ENCODE data around the gene FRYL. TPM values are rescaled to one million over a fixed set of nuclear protein-coding genes. Genes with fewer than 3 reads are reported as not detected.
A peak's percentile ranks its signal among the peaks of the same experiment; 100 is the strongest.
"Not testable (repeated sequence)": the region's sequence is repeated elsewhere in the genome, so short reads cannot be mapped to it uniquely, and the experiment has no call there.

Gene FRYL
- total RNA-seq, 1 experiment from 2014 or later: 47.7 TPM

DNA sequence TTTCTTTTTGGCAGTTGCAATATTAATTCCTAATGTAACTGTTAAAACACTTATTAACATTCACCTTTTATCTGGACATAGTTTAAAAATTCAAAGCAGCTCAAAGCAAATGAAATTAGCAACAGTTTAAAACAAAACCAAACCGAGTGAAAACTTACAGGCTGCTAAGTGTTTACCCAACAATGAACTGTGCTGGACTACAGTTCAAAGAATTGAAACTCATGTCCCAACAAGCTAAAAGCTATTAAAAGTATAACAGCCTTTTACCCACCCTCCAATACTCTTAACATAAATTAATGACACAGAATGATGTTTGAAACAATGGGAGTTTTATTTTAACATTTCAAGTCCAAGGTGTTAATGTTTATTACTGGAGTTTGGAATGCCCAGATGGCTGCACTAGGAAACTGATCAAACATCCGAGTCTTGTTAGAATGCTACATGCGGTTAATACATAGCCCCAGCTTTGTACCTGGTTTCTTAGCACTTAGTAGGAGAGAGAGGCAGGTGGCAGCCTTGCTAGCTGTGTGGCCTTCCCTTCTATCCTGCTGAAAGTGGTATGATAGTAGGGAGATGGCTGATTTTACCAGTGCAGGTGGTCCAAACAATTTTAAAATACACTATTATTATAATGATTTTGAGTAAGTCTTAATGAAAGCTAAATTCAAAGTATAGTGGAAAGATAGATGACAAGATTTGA, 21.1 kb upstream of the FRYL start:
- peak; percentile 47; the same call in 1 of the 2 replicates for ATAC-seq
- H4K20me1 ChIP-seq (ENCODE audit: insufficient read depth): no peaks in the 10 kb centered on the region
- ChIA-PET RAD21 (ENCODE audit: low non-redundant PET in 1 of 2, low total read pairs in 2 of 2, uncharacterized antibody in 2 of 2, unreplicated experiment in 2 of 2) (no interaction called here), POLR2A (interaction anchor here (1.1 kb wide), 1 partner anchor 21 kb away, joined by 10 read pairs; the partner anchor contains the start of gene FRYL), CTCF (no interaction called here)
- no peaks in the 10 kb centered on the region for H3K9me3 ChIP-seq (ENCODE audit: control insufficient read depth in 1 of 2, insufficient read depth in 1 of 2, low read depth in 1 of 2, low read length in 2 of 2)
- intact Hi-C loops (cut with micrococcal nuclease): no loop called here
- H3K79me2 ChIP-seq (ENCODE audit: insufficient read depth, low read length): no peaks in the 10 kb centered on the region
- H3K4me2 ChIP-seq (ENCODE audit: low read length): no peak overlapping the region
- H3K4me1 ChIP-seq (ENCODE audit: control insufficient read depth in 1 of 2, insufficient read depth in 2 of 2, low read length in 2 of 2): peaks cover 8 to 15% of the 10 kb centered on the region in 2 experiments; a peak in 3 of 4 replicates
- no peak overlapping the region for H3K27ac ChIP-seq (ENCODE audit: low read depth, low read length)
- peak overlapping the region; percentile 99 for H2AFZ ChIP-seq (ENCODE audit: low read depth, low read length, poor library complexity, severe bottlenecking)
- TF ChIP-seq YY1 (IDR thresholded peaks at IDR 0.05; ENCODE audit: extremely low read depth, insufficient replicate concordance, low read depth, low read length) (no peak), RAD21 (IDR thresholded peaks at IDR 0.05; ENCODE audit: low read depth) (peak; percentile 13; the same call in 1 of the 2 replicates)
- H3K4me3 ChIP-seq (replicated peaks in 1 of 2; ENCODE audit: low read depth in 1 of 2, low read length in 2 of 2): no peak overlapping the region
- BruUV-seq (replicated peaks): no TSS peak
- no peaks in the 10 kb centered on the region for H3K27me3 ChIP-seq (ENCODE audit: insufficient read depth, low read length)
- no peaks in the 10 kb centered on the region for H3K36me3 ChIP-seq (ENCODE audit: control insufficient read depth in 1 of 2, insufficient read depth in 2 of 2, low read length in 2 of 2)
- no peak for DNase-seq (ENCODE audit: low read depth, low spot score)
- no peak overlapping the region for H3K9ac ChIP-seq (ENCODE audit: low read length)
- H3K9me2 ChIP-seq (ENCODE audit: insufficient read depth): no peaks in the 10 kb centered on the region

DNA sequence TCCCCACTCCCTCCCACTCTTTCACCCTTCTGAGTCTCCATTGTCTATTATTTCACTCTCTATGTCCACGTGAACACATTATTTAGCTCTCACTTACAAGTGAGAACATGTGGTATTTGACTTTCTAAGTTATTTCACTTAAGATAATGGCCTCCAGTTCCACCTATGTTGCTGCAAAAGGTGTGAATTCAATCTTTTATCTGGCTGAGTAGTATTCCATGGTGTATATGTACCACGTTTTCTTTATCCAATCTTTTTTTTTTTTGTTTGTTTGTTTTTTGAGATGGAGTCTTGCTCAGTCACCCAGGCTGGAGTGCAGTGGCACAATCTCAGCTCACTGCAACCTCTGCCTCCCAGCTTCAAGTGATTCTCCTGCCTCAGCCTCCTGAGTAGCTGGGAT, 20.1 kb upstream of the FRYL start:
- POLR2A ChIA-PET; H3K4me3 ChIP-seq (replicated peaks in 1 of 2; ENCODE audit: low read depth in 1 of 2, low read length in 2 of 2); H2AFZ ChIP-seq (ENCODE audit: low read depth, low read length, poor library complexity, severe bottlenecking); H3K79me2 ChIP-seq (ENCODE audit: insufficient read depth, low read length); H3K27ac ChIP-seq (ENCODE audit: low read depth, low read length); H3K9ac ChIP-seq (ENCODE audit: low read length); RAD21 ChIA-PET (ENCODE audit: low non-redundant PET in 1 of 2, low total read pairs in 2 of 2, uncharacterized antibody in 2 of 2, unreplicated experiment in 2 of 2); H3K36me3 ChIP-seq (ENCODE audit: control insufficient read depth in 1 of 2, insufficient read depth in 2 of 2, low read length in 2 of 2); intact Hi-C loops (cut with micrococcal nuclease); H4K20me1 ChIP-seq (ENCODE audit: insufficient read depth); H3K27me3 ChIP-seq (ENCODE audit: insufficient read depth, low read length); BruUV-seq (replicated peaks); CTCF ChIA-PET; ATAC-seq; H3K9me3 ChIP-seq (ENCODE audit: control insufficient read depth in 1 of 2, insufficient read depth in 1 of 2, low read depth in 1 of 2, low read length in 2 of 2); DNase-seq (ENCODE audit: low read depth, low spot score); H3K4me2 ChIP-seq (ENCODE audit: low read length); H3K9me2 ChIP-seq (ENCODE audit: insufficient read depth): not testable (repeated sequence)
- H3K4me1 ChIP-seq (ENCODE audit: control insufficient read depth in 1 of 2, insufficient read depth in 2 of 2, low read length in 2 of 2): peaks cover 8 to 15% of the 10 kb centered on the region in 2 experiments; a peak in 3 of 4 replicates

Data from HCT116 (cell line).